H1 (cell line): ENCODE results near the gene ZNF500.

Source experiments
- BCL11A ChIP-seq, 2 experiments: IDR thresholded peaks; one replicate each; pipeline ENCODE4 v1.6.1; 2011; ENCODE audit warnings: low read depth in 2 of 2, low read length in 2 of 2, mild to moderate bottlenecking in 2 of 2
- CBX5 ChIP-seq: fragments of 300-800, 300-1000 bp; sonication (generic); IDR thresholded peaks from 2 replicates; pipeline ENCODE4 v1.7.1; 2016; ENCODE audit warnings: antibody characterized with exemption, low read length, low read depth
- CTCF ChIP-seq, 3 experiments: IDR thresholded peaks; 1 replicate in 2 of 3; 2 replicates in 1 of 3; pipeline versions ENCODE4 v1.5.1 to v1.6.1; 2011; ENCODE audit warnings: low read length in 3 of 3, mild to moderate bottlenecking in 3 of 3, inconsistent platforms in 2 of 3, low read depth in 1 of 3, moderate library complexity in 1 of 3; ENCODE audit not compliant: insufficient read depth in 1 of 3; ENCODE audit errors: control extremely low read depth in 1 of 3
- EP300 ChIP-seq, 2 experiments: IDR thresholded peaks; 1 replicate in 1 of 2; 2 replicates in 1 of 2; pipeline ENCODE4 v1.6.1; 2011 to 2012; ENCODE audit warnings: low read depth in 2 of 2, low read length in 2 of 2, mild to moderate bottlenecking in 2 of 2, borderline replicate concordance in 1 of 2, inconsistent platforms in 1 of 2, moderate library complexity in 1 of 2
- HDAC2 ChIP-seq, 2 experiments: fragments of 300-600 bp in 1 of 2; sonication (generic) in 1 of 2; IDR thresholded peaks; 2 replicates each; pipeline ENCODE4 v1.6.1; 2011 to 2012; ENCODE audit warnings: low read depth in 2 of 2, low read length in 2 of 2, mild to moderate bottlenecking in 2 of 2, moderate library complexity in 2 of 2, borderline replicate concordance in 1 of 2, inconsistent platforms in 1 of 2
- RFX5 ChIP-seq: IDR thresholded peaks from 2 replicates; pipeline ENCODE4 v1.6.1; 2011; ENCODE audit warnings: low read depth, low read length, improper control_type of control experiment, borderline replicate concordance
- TAF1 ChIP-seq: IDR thresholded peaks from 2 replicates; pipeline ENCODE4 v1.6.1; 2011; ENCODE audit warnings: mild to moderate bottlenecking, low read depth, low read length

GRCh38 chr16:4795828-4796572 is 29.0 kb upstream of the ZNF500 start:
- TF ChIP-seq HDAC2 (IDR thresholded peaks at IDR 0.05; ENCODE audit: borderline replicate concordance in 1 of 2, low read depth in 2 of 2, low read length in 2 of 2) (no peak), CTCF (IDR thresholded peaks at IDR 0.05; ENCODE audit: control extremely low read depth in 1 of 3, insufficient read depth in 1 of 3, low read depth in 1 of 3, low read length in 3 of 3) (no peak), CBX5 (no peak), EP300 (IDR thresholded peaks at IDR 0.05; ENCODE audit: borderline replicate concordance in 1 of 2, low read depth in 2 of 2, low read length in 2 of 2) (no peak), TAF1 (no peak), BCL11A (IDR thresholded peaks at IDR 0.05; ENCODE audit: low read depth in 2 of 2, low read length in 2 of 2) (no peak), RFX5 (no peak)
